ENCODE data around the gene DOP1A.
"Not testable (repeated sequence)": the region's sequence is repeated elsewhere in the genome, so short reads cannot be mapped to it uniquely, and the experiment has no call there.

DOP1A gene

DNA sequence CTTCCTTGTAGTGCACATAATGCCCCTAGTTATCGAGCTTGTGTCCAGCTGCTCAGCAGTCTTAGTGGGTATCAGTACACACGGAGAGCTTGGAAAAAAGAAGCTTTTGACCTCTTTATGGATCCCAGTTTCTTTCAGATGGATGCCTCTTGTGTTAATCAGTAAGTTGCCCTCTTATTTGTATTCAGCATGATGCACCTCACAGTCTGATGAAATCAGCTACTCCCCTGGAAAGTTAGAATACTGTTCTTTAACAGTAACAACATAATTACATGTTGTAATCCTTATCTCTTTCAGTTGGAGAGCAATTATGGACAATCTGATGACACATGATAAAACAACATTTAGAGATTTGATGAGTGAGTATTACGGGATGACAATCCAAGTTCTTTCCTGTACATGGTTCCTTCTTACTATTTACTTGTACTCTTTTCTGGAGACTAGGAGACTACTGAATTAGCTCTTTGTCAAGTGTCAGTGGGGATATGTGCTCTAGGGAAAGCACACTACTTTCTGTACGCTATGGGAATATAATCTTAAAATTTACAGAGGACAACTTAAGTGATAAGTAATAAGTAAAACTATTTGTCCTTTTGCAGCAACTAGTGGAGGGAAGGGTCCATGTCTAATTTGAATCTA is 86.5 kb downstream of the DOP1A start:
- no peak for DNase-seq

DNA sequence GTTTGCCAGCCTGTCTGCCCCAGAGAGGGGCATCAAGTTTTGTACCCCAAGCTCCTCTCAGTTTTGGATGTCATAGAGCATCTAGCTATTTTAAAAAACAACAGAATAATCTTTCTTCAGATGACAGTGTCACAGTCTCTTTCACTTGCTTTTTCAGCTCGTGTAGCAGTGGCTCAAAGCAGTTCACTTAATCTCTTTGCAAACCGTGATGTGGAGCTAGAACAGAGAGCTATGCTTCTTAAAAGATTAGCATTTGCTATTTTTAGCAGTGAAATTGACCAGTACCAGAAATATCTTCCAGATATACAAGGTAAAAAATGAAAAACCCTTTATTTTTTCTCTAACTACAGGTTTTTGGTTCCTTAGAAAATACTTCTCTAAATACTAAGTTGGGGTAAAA is 88.3 kb downstream of the DOP1A start:
- no peak for DNase-seq

GRCh38 chr6:83160167-83160566 is 92.7 kb downstream of the DOP1A start:
- DNase-seq, result no peak

DNA sequence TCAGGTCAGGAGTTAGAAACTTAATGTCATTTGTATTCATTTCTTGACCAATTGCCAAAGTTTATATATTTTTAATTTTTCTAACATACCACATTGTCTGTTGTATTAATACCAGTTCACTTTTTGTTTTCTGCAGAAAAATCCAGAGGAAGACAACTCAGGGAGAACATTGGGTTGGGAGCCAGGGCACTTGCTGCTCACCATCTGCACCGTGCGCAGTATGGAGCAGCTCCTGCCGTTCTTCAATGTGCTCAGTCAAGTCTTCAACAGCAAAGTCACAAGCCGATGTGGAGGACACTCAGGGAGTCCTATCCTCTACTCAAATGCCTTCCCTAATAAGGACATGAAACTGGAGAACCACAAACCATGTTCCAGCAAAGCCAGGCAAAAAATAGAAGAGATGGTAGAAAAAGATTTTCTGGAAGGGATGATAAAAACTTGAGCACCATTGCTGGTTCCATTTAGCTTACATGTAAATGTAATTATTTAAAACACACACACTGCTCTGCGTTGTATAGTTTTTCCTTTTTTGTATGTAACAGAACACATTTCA is 100.3 kb downstream of the DOP1A start:
- DNase-seq, result no peak

GRCh38 chr6:83168556-83168955 is 101.1 kb downstream of the DOP1A start:
- DNase-seq, result no peak

DNA sequence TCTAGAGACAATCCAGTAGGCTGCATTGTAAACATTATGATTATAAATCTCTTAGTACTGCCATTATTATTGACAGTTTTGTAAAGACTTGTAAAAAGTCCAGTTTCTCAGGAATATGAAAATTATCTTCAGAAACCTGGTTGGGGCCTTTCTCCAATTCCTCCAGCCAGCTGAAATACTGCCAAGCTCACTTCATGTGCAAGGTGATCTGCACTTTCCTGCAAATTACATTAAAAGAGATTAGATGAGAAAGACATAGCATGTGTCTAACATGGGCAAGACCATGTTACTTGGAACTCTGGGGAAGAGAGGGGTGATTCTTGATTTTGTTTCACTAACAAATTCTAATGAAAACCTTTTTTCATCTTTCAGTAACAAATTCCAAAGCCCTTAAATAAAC is 101.6 kb downstream of the DOP1A start:
- no peak for DNase-seq

DNA sequence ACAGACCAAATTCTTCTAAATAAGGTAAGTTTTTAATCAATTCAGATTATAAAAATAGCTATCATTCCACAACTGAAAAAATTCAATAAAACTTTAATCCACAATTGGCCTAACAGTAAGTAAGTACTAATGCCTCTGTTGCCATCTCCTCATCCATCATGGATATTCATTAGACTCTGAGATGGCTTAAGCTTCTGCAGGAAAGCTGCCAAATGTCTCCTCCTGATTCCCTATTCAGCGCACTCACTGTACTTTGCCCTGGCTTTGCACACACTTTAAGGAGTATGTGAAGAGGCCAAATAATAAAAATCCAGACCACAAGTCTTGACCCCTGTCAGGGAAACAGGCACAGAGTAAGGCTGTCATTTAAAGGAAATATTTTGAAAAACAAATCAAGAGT is 102.0 kb downstream of the DOP1A start:
- DNase-seq, result peak in 2 of 56 donors; percentile 1 to 4

DNA sequence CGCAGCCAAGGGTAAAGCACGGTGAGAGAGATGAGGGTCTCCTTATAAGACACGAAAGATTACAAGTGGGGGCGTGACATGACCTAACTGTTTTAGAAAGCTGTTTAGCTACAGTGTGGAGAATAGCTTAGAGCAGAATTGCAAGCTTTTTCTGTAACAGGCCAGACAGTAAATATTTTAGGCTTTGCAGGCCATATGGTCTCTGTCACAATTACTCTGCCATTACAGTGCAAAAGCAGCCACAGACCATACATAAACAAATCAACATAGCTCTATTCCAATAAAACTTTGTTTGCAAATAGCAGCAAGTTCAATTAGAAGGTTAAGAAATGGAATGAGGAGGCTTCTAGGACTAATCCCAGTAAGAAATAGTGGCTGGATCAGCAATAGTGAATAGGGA is 108.8 kb downstream of the DOP1A start:
- DNase-seq, result no peak

DNA sequence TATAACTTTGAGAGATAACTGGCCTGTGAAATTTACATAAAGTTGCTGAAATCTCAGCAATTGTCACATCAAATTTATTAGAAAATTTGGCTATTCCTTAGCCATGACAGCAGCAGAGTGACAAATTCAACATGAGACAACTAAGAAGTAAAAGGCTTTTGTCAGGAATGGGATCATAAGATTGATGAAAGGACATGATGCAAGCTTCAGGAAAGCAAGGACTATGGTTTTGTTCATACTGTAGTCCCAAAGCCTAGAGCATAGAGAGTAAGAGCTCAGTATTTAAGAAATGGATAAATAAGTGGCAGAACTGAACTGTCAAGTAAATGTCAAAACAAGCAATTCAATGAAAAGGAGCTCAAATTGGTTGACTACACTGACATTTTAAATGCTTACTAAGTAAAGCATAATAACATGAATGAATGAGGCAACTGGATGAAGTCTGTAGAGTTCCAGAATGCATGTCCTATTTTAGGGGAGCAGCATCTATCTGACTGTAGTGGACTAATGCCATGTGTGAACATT is 113.0 kb downstream of the DOP1A start:
- no peak for DNase-seq

GRCh38 chr6:83182114-83182513 is 114.6 kb downstream of the DOP1A start:
- DNase-seq, result no peak

- DNase-seq, result peak in 1 of 56 donors; percentile 4
Observed at GRCh38 chr6:83183082-83183828, 115.8 kb downstream of the DOP1A start.

DNA sequence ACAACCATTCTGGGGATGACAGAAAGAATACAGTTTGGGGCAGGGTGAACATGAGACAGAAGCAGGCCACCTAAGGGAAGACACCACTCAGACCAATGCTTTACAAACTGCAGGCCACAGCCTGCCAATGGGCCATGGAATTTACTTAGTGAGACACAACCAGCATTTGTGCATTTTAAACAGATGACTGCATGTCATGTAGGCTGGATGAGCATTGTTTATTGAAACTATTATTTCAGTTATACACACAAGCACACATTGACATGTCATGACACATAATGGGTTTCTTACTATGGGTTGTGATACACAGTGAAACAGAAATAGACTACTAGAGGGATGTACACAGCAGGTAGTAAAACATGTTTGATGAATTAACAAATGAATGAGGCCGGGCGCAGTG is 117.6 kb downstream of the DOP1A start:
- DNase-seq, result no peak

DNA sequence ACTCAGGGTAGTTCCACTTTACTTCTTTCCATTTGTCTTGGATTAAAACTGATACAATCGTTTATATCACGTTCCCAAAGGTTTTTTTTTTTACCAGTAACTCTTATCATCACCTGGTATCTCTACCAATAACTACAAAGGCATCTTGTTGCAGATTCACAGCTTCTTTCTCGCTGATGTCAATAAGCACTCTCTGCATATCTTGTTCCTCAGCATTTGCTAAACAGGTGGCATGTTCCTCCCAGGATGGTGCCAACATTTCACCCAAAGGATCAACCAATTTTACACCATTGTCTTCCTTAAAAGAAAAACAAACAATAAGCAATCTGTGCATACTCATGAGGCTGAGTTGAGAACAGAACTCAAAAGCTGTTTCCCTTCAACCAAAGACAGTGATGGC is 121.0 kb downstream of the DOP1A start:
- no peak for DNase-seq

- DNase-seq, result no peak
Observed at GRCh38 chr6:83190626-83191025, 123.2 kb downstream of the DOP1A start.

DNA sequence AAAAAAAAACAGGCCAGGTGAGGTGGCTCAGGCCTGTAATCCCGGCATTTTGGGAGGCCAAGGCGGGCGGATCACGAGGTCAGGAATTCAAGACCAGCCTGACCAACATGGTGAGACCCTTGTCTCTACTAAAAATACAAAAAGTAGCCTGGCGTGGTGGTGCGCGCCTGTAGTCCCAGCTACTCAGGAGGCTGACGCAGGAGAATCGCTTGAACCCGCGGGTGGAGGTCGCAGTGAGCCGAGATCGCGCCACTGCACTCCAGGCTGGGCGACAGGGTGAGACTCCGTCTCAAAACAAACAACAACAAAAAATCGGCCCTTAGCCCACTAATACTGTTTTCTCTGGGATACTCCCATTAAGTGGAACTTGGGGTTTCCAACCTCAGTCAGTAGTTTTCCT is 124.5 kb downstream of the DOP1A start:
- DNase-seq, result not testable (repeated sequence)

- no peak for DNase-seq
Observed at GRCh38 chr6:83192456-83192855, 125.0 kb downstream of the DOP1A start.

DNA sequence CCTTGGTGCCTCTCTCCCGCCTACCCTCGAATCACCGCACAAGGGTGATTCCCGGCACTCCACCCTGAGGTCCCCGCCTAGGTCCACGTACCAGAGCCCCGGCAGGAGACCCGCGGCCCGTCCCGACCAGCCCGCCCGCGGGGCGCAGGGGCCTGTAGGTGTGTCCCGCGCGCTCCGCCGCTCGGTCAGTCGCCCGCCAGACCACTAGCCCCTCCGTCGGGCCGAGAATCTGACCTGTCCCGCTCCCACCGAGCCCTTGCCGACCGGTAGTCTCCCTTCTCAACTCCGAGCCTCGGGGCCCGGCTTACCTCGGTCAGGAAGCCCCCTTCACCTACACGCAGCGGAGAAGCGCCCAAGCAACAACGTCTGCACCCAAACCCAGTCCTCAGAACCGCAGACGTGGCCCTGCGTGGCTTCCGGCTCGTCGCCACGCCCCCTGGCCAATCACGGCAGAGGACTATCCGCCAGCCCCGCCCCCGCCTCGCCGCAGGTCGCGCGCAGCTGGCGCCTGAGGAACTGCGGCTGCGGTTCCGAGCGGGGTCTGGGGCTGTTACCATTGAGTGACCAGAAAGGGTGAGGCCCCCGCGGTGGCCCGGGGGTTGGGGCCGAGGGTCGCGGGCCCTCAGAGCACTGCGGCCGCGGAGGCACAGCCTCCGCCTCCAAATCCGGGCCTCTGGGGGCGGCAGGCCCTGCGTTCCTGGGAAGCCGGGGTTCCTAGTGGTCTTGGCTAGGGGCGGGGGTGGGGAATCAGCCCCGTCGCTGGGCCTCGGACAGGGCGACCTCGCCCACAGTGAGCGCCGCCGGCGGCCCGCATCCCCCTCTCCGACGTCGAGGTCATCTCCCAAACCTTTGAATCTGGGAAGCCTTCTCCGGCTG is 125.6 kb downstream of the DOP1A start, which contains the start of the genes PGM3 and RWDD2A:
Gene PGM3, minus strand, starts transcription at position 395 of the 876 bp plus-strand sequence. CDS start 2,253 bp downstream, outside the sequence.
Gene RWDD2A, plus strand, starts transcription at position 487 of the 876 bp plus-strand sequence. CDS start 1,095 bp downstream, outside the sequence.
- peak; percentile 38 to 95 (median 86) for DNase-seq

DNA sequence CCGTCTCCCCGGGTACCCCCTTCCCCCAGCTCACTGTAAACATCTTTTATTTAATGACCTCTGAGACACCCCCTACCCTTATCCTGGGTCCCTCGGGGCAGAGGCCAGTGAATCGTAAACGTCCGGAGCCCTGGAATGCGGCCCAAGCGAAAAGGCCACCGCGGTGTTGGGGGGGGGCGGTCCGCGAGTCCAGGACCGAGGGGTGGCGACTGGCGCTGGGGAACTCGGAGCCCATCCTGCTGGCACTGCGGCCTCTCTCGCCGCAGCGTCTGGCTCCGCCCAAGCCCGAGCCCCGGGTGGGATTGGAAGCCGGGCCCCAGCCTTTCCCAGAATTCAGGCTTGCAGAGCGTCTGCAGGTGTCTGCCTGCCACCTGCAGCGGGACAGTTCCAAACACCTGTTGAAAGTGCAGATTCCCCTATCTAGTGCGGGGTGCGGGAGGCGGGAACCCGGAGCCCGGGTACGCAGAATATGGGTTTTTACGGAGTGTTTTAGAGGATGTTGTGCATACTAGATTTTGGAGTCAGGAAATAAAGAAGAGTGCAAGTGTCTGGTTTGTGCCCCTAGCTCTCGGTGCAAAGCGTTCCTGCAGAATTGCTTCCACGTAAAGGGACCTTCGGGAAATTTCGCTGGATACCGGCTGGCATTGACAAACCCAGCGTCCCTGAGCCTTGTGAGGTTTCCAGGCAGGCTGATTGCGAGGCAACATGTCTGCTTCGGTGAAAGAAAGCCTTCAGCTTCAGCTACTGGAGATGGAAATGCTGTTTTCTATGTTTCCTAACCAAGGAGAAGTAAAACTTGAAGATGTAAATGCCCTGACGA is 126.5 kb downstream of the DOP1A start:
- DNase-seq, result peak in 48 of 56 donors; percentile 18 to 69 (median 46)

DNA sequence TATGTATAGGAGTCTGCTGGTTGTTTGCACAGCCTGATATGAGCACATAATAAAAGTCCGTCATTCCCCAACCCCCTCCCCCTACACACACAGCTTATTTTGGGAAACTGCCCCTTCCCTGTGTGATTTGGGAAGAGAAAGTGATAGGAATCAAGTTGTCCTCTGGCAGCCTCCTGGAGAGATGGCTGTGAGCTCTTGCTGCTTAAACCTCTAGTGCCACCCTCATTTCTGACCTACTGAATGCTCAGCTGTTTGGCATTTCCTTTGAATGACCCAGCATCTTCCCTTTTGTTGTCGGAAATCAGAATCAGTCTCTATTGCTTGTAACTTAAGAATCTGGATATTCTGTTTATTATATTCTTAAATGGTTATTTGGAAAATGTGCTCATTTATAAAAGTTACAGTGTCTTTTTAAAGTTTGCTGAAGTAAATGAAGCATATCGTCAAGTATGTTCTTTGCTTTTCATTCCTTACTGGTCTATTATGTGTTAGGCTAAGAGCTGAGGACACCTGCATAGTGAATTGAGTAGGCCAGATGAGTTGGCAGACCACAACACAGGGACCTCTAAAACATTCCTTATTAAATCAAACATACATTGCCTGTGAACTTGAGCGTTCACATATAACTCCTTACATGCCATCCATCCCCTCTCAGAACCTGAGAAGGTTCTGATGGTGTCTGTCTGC is 131.2 kb downstream of the DOP1A start:
- DNase-seq, result no peak
